KOPT-K1 (cell line): ENCODE data around the gene TMEM150A.
"Not testable (repeated sequence)": the region's sequence is repeated elsewhere in the genome, so short reads cannot be mapped to it uniquely, and the experiment has no call there.

Experiments used
- H3K27ac ChIP-seq: fragments of 200-600 bp; sonication (generic); 2 replicates; pipeline ENCODE4 v1.5.1; 2016; ENCODE audit warnings: antibody characterized with exemption, mild to moderate bottlenecking, low read depth, low read length; ENCODE audit not compliant: poor library complexity, severe bottlenecking
- H3K36me3 ChIP-seq: fragments of 200-600 bp; sonication (generic); 2 replicates; pipeline ENCODE4 v1.5.1; 2017; ENCODE audit warnings: antibody characterized with exemption, mild to moderate bottlenecking, low read length, moderate library complexity; ENCODE audit not compliant: insufficient read depth
- H3K9me3 ChIP-seq: fragments of 200-600 bp; sonication (generic); 2 replicates; pipeline ENCODE4 v1.5.1; 2017; ENCODE audit warnings: antibody characterized with exemption, low read length, mild to moderate bottlenecking; ENCODE audit not compliant: insufficient read depth, poor library complexity, severe bottlenecking

Gene TMEM150A

GRCh38 chr2:85577386-85578242 is 24.9 kb downstream of the TMEM150A start, which contains the start of gene VAMP8:
Gene VAMP8, plus strand, starts transcription at chr2:85577586. Its CDS starts 61 bp downstream, at chr2:85577647.
- H3K27ac ChIP-seq = peak within 1 kb of the TSS; percentile 52
- H3K36me3 ChIP-seq = no peaks in the 10 kb centered on the region
- no peaks in the 10 kb centered on the region for H3K9me3 ChIP-seq

GRCh38 chr2:85577063-85577385 is 25.5 kb downstream of the TMEM150A start:
- Histone ChIP-seq H3K9me3 (no peaks in the 10 kb centered on the region), H3K36me3 (no peaks in the 10 kb centered on the region), H3K27ac (no peak overlapping the region)

GRCh38 chr2:85575739-85576138 is 26.8 kb downstream of the TMEM150A start:
- no peaks in the 10 kb centered on the region for H3K36me3 ChIP-seq
- no peak overlapping the region for H3K27ac ChIP-seq
- no peaks in the 10 kb centered on the region for H3K9me3 ChIP-seq

GRCh38 chr2:85566265-85566664 is 36.2 kb downstream of the TMEM150A start:
- H3K9me3 ChIP-seq = no peaks in the 10 kb centered on the region
- no peaks in the 10 kb centered on the region for H3K36me3 ChIP-seq
- no peak overlapping the region for H3K27ac ChIP-seq

- no peak overlapping the region for H3K27ac ChIP-seq
- H3K36me3 ChIP-seq = peaks cover under 1% of the 10 kb centered on the region; the same call in 1 of the 2 replicates
- no peaks in the 10 kb centered on the region for H3K9me3 ChIP-seq
These were observed 38.3 kb downstream of the TMEM150A start for GRCh38 chr2:85564144-85564563.

- Histone ChIP-seq H3K9me3 (no peaks in the 10 kb centered on the region), H3K36me3 (peaks cover 22% of the 10 kb centered on the region), H3K27ac (peak within 1 kb of the TSS; percentile 93)
These were observed 41.0 kb downstream of the TMEM150A start, which contains the start of gene GGCX for GRCh38 chr2:85561280-85562212. Gene GGCX, minus strand, starts transcription at chr2:85561493. Its CDS starts 65 bp downstream, at chr2:85561428.

GRCh38 chr2:85560812-85561279 is 41.7 kb downstream of the TMEM150A start:
- peaks cover 29% of the 10 kb centered on the region for H3K36me3 ChIP-seq
- H3K27ac ChIP-seq = peak overlapping the region; percentile 93
- no peaks in the 10 kb centered on the region for H3K9me3 ChIP-seq

- peaks cover 34% of the 10 kb centered on the region for H3K36me3 ChIP-seq
- H3K27ac ChIP-seq = peak overlapping the region; percentile 93
- not testable (repeated sequence) for H3K9me3 ChIP-seq
These were observed 42.1 kb downstream of the TMEM150A start for GRCh38 chr2:85560403-85560726.

GRCh38 chr2:85558160-85558559 is 44.3 kb downstream of the TMEM150A start:
- H3K9me3 ChIP-seq = no peaks in the 10 kb centered on the region
- no peak overlapping the region for H3K27ac ChIP-seq
- H3K36me3 ChIP-seq = peaks cover 56% of the 10 kb centered on the region

GRCh38 chr2:85557130-85557529 is 45.4 kb downstream of the TMEM150A start:
- H3K27ac ChIP-seq = no peak overlapping the region

GRCh38 chr2:85554980-85555612 is 47.4 kb downstream of the TMEM150A start:
- H3K27ac ChIP-seq = no peak overlapping the region
- H3K9me3 ChIP-seq = no peaks in the 10 kb centered on the region
- peaks cover 87% of the 10 kb centered on the region for H3K36me3 ChIP-seq

More at GRCh38 chr2:85557130-85557529, 45.4 kb downstream of the TMEM150A start:
- Histone ChIP-seq H3K36me3 (peaks cover 66% of the 10 kb centered on the region), H3K9me3 (no peaks in the 10 kb centered on the region)

GRCh38 chr2:85553184-85553583 is 49.3 kb downstream of the TMEM150A start:
- Histone ChIP-seq H3K27ac (no peak overlapping the region), H3K36me3 (peaks cover 91% of the 10 kb centered on the region), H3K9me3 (no peaks in the 10 kb centered on the region)

- Histone ChIP-seq H3K36me3 (peaks cover 94% of the 10 kb centered on the region), H3K9me3 (no peaks in the 10 kb centered on the region), H3K27ac (no peak overlapping the region)
These were observed 50.5 kb downstream of the TMEM150A start for GRCh38 chr2:85551698-85552678.

- H3K9me3 ChIP-seq = no peaks in the 10 kb centered on the region
- peaks cover 94% of the 10 kb centered on the region for H3K36me3 ChIP-seq
- H3K27ac ChIP-seq = no peak overlapping the region
These were observed 52.0 kb downstream of the TMEM150A start for GRCh38 chr2:85550486-85550885.
